ENCODE results near the gene EPS8. TPM values are rescaled to one million over a fixed set of nuclear protein-coding genes. Genes with fewer than 3 reads are reported as not detected.

The EPS8 gene
- polyA plus RNA-seq, 3 donors = 4.1 to 4.8 (median 4.3) TPM

DNA sequence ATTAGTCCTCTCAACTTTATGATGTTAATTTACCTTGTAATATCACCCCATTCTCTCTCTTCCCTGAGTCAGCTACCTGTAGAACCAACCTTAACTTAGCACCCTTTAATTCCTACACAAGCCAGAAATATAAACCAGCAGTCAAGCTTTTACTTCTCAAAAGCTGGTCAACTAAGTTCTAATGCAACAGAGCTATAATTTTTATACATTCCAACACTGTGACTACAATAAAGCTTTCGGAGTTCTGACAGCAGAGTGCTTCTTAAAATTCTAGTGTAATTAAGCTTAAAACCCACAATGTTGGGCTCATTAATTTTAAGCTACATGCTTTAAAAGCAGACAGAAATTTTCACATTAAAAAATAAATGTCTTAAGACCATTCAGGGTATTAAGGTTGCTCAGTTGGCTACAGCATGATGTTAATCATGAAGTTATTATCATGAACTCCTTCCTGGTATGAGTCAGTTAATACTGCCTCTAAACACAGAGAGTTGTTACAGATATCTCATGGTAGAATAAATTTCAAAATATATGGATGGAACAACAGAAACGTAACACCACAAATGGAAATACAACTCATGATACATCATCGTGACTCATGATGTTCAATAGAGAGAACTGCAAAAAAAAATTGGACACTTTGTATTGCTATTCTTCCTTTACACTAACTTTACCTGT, 126.7 kb downstream of the EPS8 start:
- Histone ChIP-seq H3K36me3 (replicated peaks in 1 of 2; ENCODE audit: control insufficient read depth in 1 of 2, insufficient read depth in 2 of 2, low read length in 2 of 2) (no peaks in the 10 kb centered on the region), H2AFZ (ENCODE audit: insufficient read depth, low read depth, low read length, poor library complexity, severe bottlenecking) (no peak overlapping the region), H3K4me2 (replicated peaks; ENCODE audit: extremely low read depth, low read length, poor library complexity, severe bottlenecking) (no peak overlapping the region), H3K27ac (ENCODE audit: low read depth in 1 of 2, low read length in 2 of 2) (no peak overlapping the region), H4K20me1 (ENCODE audit: insufficient read depth, low read length) (no peaks in the 10 kb centered on the region), H3K4me3 (replicated peaks in 1 of 3; ENCODE audit: low read depth in 2 of 3, low read length in 3 of 3) (no peak overlapping the region), H3K9me3 (replicated peaks in 1 of 2; ENCODE audit: control insufficient read depth in 1 of 2, insufficient read depth in 1 of 2, low read length in 2 of 2) (no peaks in the 10 kb centered on the region), H3K4me1 (ENCODE audit: control insufficient read depth in 1 of 2, insufficient read depth in 2 of 2, low read length in 2 of 2) (no peaks in the 10 kb centered on the region), H3K27me3 (ENCODE audit: control insufficient read depth in 2 of 2, insufficient read depth in 2 of 2, low read length in 2 of 2) (no peaks in the 10 kb centered on the region), H3K9ac (ENCODE audit: insufficient read depth, low read length, poor library complexity, severe bottlenecking) (no peak overlapping the region), H3K79me2 (ENCODE audit: insufficient read depth, low read length) (no peaks in the 10 kb centered on the region)
- no CpG with 5 or more reads among the region's 3 CpGs for WGBS (ENCODE audit: insufficient coverage)
- no peaks in the 10 kb centered on the region for H3K4me1 Mint-ChIP-seq
- H3K9me3 Mint-ChIP-seq = peaks cover 0 to 3% (median 0%) of the 10 kb centered on the region in 7 donors
- H3K27me3 Mint-ChIP-seq (ENCODE audit: low read depth in 3 of 3) = no peaks in the 10 kb centered on the region
- intact Hi-C loops (cut with micrococcal nuclease) = no loop called here
- H3K27ac Mint-ChIP-seq = no peak overlapping the region
- DNase-seq = no peak
- TF ChIP-seq, protein P1, sequence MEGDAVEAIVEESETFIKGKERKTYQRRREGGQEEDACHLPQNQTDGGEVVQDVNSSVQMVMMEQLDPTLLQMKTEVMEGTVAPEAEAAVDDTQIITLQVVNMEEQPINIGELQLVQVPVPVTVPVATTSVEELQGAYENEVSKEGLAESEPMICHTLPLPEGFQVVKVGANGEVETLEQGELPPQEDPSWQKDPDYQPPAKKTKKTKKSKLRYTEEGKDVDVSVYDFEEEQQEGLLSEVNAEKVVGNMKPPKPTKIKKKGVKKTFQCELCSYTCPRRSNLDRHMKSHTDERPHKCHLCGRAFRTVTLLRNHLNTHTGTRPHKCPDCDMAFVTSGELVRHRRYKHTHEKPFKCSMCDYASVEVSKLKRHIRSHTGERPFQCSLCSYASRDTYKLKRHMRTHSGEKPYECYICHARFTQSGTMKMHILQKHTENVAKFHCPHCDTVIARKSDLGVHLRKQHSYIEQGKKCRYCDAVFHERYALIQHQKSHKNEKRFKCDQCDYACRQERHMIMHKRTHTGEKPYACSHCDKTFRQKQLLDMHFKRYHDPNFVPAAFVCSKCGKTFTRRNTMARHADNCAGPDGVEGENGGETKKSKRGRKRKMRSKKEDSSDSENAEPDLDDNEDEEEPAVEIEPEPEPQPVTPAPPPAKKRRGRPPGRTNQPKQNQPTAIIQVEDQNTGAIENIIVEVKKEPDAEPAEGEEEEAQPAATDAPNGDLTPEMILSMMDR (IDR thresholded peaks at IDR 0.05) = no peak
- no peak overlapping the region for H3K4me3 Mint-ChIP-seq
- H3K36me3 Mint-ChIP-seq = no peaks in the 10 kb centered on the region

GRCh38 chr12:15651371-15651770, 137.8 kb downstream of the EPS8 start:
- no peaks in the 10 kb centered on the region for H3K79me2 ChIP-seq (ENCODE audit: insufficient read depth, low read length)
- Mint-ChIP-seq H3K9me3 (peaks cover 0 to 2% (median 0%) of the 10 kb centered on the region in 7 donors), H3K36me3 (no peaks in the 10 kb centered on the region), H3K4me1 (no peaks in the 10 kb centered on the region), H3K4me3 (no peak overlapping the region), H3K27me3 (ENCODE audit: low read depth in 3 of 3) (peaks cover 0 to 3% (median 0%) of the 10 kb centered on the region in 3 donors), H3K27ac (no peak overlapping the region)
- no peaks in the 10 kb centered on the region for H3K9me3 ChIP-seq (replicated peaks in 1 of 2; ENCODE audit: control insufficient read depth in 1 of 2, insufficient read depth in 1 of 2, low read length in 2 of 2)
- H3K27me3 ChIP-seq (ENCODE audit: control insufficient read depth in 2 of 2, insufficient read depth in 2 of 2, low read length in 2 of 2) = no peaks in the 10 kb centered on the region
- TF ChIP-seq, protein P1 (IDR thresholded peaks at IDR 0.05) = no peak
- no peak overlapping the region for H2AFZ ChIP-seq (ENCODE audit: insufficient read depth, low read depth, low read length, poor library complexity, severe bottlenecking)
- no CpG with 5 or more reads among the region's 2 CpGs for WGBS (ENCODE audit: insufficient coverage)
- DNase-seq = no peak
- H4K20me1 ChIP-seq (ENCODE audit: insufficient read depth, low read length) = no peaks in the 10 kb centered on the region
- intact Hi-C loops (cut with micrococcal nuclease) = no loop called here
- H3K9ac ChIP-seq (ENCODE audit: insufficient read depth, low read length, poor library complexity, severe bottlenecking) = no peak overlapping the region
- H3K4me2 ChIP-seq (replicated peaks; ENCODE audit: extremely low read depth, low read length, poor library complexity, severe bottlenecking) = no peak overlapping the region
- no peak overlapping the region for H3K27ac ChIP-seq (ENCODE audit: low read depth in 1 of 2, low read length in 2 of 2)
- H3K4me1 ChIP-seq (ENCODE audit: control insufficient read depth in 1 of 2, insufficient read depth in 2 of 2, low read length in 2 of 2) = no peaks in the 10 kb centered on the region
- no peak overlapping the region for H3K4me3 ChIP-seq (replicated peaks in 1 of 3; ENCODE audit: low read depth in 2 of 3, low read length in 3 of 3)
- no peaks in the 10 kb centered on the region for H3K36me3 ChIP-seq (replicated peaks in 1 of 2; ENCODE audit: control insufficient read depth in 1 of 2, insufficient read depth in 2 of 2, low read length in 2 of 2)
